NCI-H345 treated with DMSO at 0.1 percent for 48 hours (cell line): ENCODE measurements around the gene SERPINB12.

Source experiments
- DNase-seq: peaks from one replicate; lab custom pipeline; 2025; ENCODE audit not compliant: unreplicated experiment; lab: John Stamatoyannopoulos, UW

SERPINB12 gene

GRCh38 chr18:63542069-63542468, at the start of gene SERPINB12:
TSS of gene SERPINB12 (plus strand) at chr18:63542369. CDS start at chr18:63556160, 13,791 bp downstream.
- DNase-seq, result no peak

- DNase-seq, result no peak
Observed at GRCh38 chr18:63492851-63493250, 49.3 kb upstream of the SERPINB12 start.

GRCh38 chr18:63495675-63496074, 46.5 kb upstream of the SERPINB12 start:
- DNase-seq, result no peak

- DNase-seq, result no peak
Observed at GRCh38 chr18:63505566-63506335, 36.4 kb upstream of the SERPINB12 start.

GRCh38 chr18:63506336-63506646, 35.9 kb upstream of the SERPINB12 start:
- DNase-seq, result no peak

- no peak for DNase-seq
Observed at GRCh38 chr18:63508596-63508995, 33.6 kb upstream of the SERPINB12 start.

GRCh38 chr18:63511285-63511684, 30.9 kb upstream of the SERPINB12 start:
- no peak for DNase-seq

GRCh38 chr18:63514326-63514725, 27.8 kb upstream of the SERPINB12 start:
- DNase-seq, result no peak

- no peak for DNase-seq
Observed at GRCh38 chr18:63514888-63515678, 27.1 kb upstream of the SERPINB12 start.

- DNase-seq, result no peak
Observed at GRCh38 chr18:63515801-63516200, 26.4 kb upstream of the SERPINB12 start.

GRCh38 chr18:63518178-63519012, 23.8 kb upstream of the SERPINB12 start:
- peak; percentile 70 for DNase-seq

GRCh38 chr18:63520053-63520685, 22.0 kb upstream of the SERPINB12 start:
- DNase-seq, result no peak

- no peak for DNase-seq
Observed at GRCh38 chr18:63523660-63524059, 18.5 kb upstream of the SERPINB12 start.

GRCh38 chr18:63527251-63527650, 14.9 kb upstream of the SERPINB12 start:
- no peak for DNase-seq

GRCh38 chr18:63528863-63529492, 13.2 kb upstream of the SERPINB12 start:
- DNase-seq, result no peak

- DNase-seq, result no peak
Observed at GRCh38 chr18:63532471-63532870, 9.7 kb upstream of the SERPINB12 start.

- DNase-seq, result no peak
Observed at GRCh38 chr18:63534615-63535014, 7.6 kb upstream of the SERPINB12 start.

- no peak for DNase-seq
Observed at GRCh38 chr18:63539904-63540510, 2.2 kb upstream of the SERPINB12 start.

GRCh38 chr18:63544017-63544416, 1.8 kb downstream of the SERPINB12 start:
- DNase-seq, result no peak

GRCh38 chr18:63545000-63545399, 2.8 kb downstream of the SERPINB12 start:
- no peak for DNase-seq
